HG03378 (cell line): ENCODE data around the gene BCL2L1.

ENCODE experiments used
- ATAC-seq: cut with Tn5 transposase; IDR thresholded peaks from one replicate; pipeline ENCODE4 v1.9.1; 2021; ENCODE audit warnings: mild to moderate bottlenecking, moderate library complexity; ENCODE audit not compliant: unreplicated experiment

Gene BCL2L1

DNA sequence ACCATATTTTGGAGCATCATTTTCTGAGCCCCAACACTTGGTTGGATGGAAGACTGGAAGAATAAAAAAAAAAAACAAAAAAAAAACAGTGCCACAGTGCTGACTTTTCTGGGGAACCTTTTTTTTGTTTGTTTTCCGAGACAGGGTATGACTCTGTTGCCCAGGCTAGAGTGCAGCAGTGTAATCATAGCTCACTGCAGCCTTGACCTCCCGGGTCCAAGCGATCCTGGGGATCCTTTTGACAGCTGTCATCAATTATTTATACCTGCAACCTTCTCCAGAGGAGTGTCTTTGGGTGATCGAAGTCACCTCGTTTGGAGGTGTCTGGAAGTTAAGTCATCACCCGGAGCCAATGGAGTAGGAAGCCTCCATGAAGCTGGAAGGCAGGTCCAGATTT is 8.7 kb upstream of the BCL2L1 start:
- no peak for ATAC-seq

DNA sequence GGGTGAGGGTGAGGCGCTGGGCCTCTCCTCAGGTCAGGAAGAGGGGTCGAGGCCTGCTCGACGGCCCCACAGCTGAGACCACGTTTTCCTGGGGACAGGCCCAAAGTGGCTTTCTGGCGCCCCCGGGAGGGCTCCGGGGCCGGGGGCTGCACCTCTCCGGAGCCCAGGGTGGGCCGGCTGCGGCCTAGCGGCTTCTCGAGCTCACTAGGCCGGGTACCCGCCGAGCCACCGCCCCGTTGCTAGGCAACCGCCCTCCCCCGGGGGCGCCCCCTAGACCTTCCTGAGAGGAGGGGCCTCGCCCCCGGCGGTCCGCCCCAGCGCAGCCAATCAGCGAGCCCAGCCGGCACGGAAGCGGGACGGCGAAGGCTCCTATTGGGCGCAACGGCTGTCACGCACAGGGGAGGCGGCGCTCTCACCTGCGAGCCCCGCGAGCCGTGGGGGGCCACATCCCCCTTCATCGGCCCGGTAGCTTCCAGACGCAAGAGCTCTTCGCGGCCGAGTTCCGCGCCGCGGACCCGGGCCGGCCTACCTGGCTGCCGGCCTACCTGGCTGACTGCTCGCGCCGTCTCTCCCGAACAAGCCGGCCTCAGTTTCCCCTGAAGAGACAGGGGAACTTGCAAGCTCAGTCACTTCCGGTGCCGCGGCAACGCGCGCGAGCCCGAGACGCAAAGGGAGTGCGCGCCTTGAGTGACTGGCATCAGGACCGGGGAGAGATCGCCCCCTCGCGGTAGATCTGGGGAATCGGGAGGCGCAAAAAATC is 831 bp upstream of the BCL2L1 start:
- ATAC-seq = peak; percentile 71

DNA sequence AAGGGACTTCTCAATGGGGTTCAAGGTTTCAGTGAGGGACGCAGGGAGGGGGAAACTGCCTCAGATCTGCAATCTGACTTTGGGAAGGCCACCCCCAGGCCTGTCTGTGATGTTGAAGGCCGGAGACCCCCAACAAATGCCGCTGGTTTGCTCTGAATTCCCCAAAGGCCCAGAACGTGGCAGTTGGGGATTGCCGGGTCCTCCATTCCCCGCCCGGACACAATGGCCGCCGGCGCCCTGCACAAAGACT is 326 bp upstream of the BCL2L1 start:
- no peak for ATAC-seq

- no peak for ATAC-seq
These were observed 1.0 kb downstream of the BCL2L1 start for GRCh38 chr20:31721408-31722256.

DNA sequence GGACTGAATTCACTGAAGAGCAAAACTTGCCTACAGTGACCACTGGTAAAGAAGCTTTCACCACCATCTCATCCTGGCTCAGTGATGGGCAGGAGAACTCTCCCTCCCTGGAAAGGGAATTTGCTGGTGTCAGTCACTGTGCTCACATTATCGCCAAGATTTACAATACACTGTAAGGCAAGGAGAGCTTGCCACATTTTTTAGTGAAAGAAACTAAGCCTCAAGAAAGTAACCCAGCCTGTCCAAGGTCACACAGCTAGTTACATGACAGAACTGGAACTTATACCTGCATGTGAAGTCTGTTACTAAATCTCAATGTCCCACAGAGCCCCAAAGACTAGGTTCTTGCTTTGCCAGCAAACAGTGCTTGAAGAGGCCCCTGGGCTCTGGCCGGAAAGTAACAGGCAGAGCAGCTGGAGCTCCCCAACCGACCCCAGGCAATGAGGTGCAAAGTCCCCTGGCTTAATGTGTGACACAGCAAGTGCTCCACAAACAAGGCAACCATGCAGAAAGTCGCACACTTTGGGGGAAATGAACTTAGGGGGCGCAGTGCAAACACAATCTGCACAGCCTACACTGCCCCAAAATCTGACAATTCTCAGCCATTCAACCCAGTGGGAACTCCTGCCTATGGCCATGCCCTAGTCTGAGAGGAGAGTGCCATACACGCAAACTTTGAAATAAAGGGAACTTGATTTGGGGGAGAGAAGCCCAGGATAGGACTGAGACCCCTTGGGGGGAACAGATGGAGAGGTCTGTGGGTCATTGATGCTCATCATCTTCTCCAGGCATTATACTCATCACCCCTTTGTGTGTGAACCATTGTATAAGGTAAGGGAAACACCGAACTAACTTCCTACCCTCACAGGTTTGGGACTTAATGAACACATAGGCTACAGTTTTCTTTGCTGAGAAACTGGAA is 1.9 kb downstream of the BCL2L1 start:
- ATAC-seq = no peak

DNA sequence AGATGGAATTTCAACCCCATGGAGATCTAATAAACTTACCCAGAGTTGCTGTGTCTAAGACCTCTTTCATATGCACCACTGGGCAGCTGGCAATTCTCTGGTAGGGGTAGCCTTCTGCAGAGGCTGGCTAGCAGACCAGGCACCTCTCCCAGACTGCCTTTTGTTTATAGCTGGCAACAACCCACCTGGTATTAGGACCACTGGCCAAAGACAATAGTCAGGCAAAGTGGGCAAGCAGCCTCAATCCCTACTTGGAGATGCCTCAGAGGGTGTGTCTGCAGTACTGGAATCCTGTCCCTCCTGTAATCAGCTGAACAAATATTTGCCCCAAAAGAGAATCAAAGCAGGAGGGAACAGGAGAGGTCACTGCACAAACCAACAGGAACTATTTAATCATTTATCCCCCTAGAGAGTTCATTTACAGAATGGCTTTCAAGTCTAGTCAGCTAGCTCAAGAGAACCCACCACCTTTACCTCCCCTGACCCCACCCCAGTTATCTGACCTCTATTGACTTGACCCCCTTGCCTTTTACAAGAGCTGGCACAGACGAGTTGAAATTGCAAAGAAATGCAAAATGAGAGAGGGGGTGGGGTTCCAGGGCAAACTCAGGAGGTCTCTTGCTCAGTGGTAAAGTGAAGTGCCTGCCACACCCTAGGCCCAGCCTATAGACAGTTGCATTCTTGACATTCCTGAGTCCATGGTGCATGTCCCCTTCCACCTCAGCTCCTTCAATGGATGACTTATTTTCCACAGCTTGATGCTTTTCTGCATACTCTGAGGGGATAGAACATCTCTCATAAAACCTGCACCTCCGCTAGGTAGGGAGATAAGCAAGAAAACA is 2.8 kb downstream of the BCL2L1 start:
- no peak for ATAC-seq

- no peak for ATAC-seq
These were observed 3.6 kb downstream of the BCL2L1 start for GRCh38 chr20:31718952-31719643.

DNA sequence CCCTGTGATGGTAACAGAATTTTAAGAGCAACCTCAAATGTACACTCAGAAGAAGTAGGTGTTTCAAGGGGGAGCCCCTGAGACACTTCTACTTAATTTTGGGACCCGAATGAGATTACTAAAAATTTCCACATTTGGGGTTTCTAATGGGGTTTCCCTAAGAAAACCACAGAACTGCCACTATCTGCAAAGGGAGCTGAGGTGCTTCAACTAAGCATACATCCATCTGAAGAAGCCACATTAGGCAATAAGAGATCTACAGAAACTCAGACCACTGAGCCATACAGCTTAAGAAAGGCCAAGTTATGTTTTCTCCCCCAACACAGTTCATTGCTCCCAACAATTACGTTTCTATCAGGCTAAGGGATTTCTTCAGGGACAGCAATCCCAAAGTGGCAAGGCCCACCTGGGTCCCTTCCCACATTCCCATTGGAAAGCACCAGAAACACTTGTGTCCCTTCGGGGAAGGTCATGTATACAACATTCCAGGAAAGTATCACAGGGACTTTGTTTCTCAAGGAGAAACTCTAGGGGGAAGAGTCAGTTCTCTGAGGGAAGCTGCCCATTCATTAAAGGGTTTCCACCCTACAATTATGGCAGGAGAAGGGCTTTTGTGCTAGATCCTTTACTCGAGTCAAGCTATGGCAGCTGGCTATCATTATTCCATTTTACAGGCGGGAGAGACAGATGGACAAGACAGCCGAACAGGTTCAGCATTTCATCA is 5.0 kb downstream of the BCL2L1 start:
- peak; percentile 59 for ATAC-seq

DNA sequence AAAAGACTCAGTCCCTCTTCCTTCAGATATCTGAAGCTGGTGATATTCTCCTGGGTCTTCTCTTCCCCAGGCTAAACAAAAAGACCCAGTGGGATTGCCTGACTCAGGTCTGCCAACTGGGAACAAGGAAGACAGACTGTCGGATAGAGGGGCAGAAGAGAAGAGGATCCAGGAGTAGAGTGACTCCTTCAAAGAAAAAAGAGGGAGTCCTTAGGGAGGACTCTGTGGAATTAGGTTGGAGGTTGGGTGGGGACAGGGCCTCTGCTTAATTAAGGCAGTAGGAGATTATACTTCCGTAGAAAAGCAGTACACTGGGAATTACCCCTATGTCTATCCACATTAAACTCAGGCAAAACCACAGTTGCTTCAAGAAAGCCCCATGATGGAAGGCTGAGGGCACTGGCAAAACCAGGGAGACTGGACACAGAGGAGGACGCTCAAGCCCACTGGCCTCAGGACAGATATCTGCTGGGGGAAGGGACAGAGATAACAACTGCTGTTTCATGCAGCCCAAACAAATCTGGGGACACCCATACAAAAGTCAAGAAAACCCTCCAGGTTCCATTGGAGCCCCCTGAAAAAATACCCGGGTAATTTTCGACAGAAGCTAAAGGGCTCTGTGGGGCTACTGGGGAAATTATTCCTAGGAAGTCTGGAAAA is 5.7 kb downstream of the BCL2L1 start:
- peak; percentile 19 for ATAC-seq

DNA sequence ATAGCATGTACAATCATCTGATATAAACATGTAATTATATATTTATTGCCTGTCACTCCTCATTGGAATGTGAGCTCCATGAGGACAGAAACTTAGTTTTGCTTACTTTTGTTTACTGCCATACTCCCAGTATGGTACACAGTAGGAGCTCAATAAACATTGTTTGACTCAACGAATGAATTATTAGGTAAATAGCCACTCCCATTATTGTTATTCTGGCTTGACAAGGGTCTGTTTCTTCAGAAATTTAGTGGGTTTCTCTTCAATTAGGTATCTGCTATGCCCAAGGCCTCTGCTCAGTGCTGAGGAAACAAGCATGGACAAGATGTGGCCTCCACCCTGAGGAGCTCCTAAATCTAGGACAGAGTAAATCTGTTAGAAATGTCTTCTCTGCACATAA is 6.3 kb downstream of the BCL2L1 start:
- no peak for ATAC-seq

DNA sequence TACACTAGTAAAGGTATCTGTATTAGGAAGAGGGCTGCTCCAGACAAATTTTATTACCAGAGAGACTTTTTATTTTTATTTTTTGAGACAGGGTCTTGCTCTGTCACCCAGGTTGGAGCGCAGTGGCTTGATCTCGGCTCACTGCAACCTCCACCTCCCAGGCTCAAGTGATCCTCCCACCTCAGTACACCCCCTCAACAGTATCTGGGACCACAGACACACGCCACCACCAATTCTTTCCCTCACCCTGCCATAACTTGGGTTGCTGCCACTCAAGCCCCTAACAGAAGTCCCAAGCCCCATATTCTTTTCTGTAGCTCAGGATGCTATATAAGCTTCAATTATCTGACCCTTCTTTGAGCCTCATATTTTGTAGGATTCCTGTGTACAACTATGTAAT is 6.9 kb downstream of the BCL2L1 start:
- no peak for ATAC-seq

DNA sequence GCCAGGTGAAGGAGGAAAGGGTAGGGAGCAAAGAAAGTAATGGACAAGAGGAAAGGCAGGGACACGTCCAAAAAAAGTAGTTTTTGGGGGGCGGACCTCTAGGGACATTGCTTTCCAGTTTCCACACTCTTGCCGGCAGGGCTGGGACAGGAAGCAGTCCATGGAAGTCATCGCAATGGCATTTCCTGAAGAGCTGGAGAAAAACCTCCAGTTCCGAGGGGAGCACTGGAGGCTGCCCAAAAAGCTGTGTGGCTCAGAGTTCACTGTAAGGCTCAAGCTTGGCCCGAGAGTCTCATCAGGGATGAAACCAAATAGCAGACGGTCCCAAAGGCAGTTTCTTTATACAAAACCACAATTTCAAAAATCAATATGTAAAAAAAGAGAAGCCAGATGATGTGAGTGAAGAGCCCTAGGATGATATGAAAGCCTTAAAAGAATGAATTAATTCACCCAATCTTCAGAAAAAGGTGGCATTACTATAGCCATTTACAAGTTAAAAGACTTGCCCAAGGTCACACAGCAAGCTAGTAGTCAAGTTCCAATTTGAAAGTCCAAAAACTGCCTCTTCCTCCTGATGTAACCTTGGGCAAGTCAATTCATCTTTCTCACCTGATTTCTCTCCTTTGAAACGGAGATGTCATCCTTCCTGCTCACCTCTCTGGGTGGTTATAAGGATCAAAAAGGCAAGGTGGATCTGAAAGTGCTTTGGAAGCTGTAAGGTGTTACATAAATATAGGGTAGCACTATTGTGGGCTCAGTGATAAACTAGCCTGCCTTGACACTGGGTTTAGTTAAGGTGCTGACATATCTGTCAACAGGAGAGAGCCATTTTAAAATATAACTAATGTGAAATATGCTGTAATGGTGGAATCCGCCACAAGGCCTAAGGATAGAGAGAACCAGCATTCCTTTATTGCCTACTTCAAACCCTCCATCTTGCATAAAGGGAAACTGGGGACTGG is 9.1 kb downstream of the BCL2L1 start:
- no peak for ATAC-seq

DNA sequence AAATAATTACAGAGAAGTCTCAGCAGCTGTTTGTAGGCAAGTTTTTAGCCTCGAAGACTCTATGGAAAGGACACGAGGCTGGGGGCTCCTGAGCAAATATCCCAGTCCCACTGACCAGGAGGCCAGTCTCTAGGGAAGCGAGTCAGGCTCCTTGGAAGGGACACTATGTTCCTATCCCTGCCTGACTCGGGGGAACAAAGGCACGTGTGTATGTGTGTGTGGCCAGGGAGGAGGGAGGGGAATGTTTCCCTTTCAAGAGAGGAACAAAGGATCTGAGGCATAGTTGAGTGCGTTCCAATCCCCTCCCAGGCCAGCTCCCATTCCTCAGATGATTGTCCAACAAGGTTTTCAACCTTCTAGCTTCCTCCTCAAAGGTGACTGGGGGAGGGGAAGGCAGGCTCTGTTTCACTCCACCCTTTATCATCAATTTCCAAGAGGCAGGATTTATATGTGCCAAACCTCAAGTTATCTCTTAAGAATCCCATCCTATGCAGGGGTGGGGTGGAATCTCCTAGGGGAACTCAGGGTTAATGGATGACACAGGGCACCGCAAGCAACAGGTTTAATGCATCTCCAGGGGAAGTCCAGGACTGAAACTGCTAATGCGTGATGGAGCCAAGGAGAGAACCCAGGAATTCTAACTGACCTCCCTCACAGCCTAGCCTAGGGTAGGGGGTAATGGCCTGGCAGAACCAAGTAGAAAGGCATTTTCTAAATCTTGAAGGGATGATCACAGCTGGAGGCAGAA is 9.9 kb downstream of the BCL2L1 start:
- no peak for ATAC-seq

DNA sequence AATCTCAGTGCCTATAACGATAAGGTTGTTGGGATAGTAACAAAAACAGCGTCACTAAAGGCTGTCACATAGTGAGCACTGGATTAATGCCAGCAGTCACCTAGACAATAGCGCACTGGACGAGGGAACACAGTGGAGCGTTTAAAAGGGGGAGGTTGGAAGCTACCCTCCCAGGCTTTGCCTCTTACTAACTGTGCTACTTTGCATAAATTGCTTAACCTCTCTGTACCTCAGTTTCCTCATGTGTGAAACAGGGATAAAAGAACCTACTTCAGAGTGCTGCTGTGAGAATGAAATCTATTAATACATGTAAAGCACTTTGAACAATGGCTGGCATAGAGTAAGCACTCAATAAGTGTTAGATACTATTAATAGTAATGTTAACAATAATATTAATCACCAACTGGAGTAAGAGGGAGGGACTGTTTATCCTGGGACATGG is 10.5 kb downstream of the BCL2L1 start:
- ATAC-seq = no peak

GRCh38 chr20:31711179-31712111 is 11.2 kb downstream of the BCL2L1 start:
- ATAC-seq = no peak
